ENCODE measurements around the gene TANGO2. TPM values are rescaled to one million over a fixed set of nuclear protein-coding genes. Genes with fewer than 3 reads are reported as not detected.

The TANGO2 gene
- polyA plus RNA-seq, 1 donor from 2014 or later, result 12.7 TPM

DNA sequence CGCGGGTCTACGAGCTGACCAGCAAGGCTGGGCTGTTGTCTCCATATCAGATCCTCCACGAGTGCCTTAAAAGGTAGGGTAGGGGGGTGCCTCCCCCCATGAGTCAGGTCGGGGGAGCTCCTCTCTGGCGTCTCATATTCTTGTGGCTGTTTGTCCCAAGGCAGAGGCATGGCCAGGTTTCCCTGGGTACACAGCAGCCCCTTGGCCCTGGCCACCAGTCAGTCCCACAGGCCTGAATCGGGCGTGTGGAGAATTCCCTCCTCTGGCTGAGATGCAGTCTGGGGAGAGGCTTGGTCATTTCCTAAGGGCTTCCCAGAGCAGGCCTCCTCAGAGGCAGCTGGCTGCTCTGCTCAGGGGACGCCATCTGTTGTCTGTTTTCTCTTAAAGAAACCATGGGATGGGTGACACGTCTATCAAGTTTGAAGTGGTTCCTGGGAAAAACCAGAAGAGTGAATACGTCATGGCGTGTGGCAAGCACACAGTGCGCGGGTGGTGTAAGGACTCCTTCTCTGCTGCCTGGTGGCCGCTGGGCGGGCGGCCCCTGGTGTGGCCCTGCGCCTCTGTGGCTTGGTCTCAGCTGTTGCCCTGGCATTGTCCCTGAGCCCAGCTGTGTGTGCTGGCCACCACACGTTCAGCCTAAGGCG is 85.4 kb downstream of the TANGO2 start:
- Histone ChIP-seq H3K9me2 (ENCODE audit: insufficient read depth, low read length) (no peaks in the 10 kb centered on the region), H3K27ac (ENCODE audit: low read length) (no peak overlapping the region), H3K4me2 (ENCODE audit: low read length) (no peak overlapping the region), H3K9me3 (ENCODE audit: low read length) (no peaks in the 10 kb centered on the region), H3K27me3 (ENCODE audit: insufficient read depth, low read depth, low read length) (no peaks in the 10 kb centered on the region), H3K9ac (ENCODE audit: low read length) (no peak overlapping the region), H4K20me1 (ENCODE audit: insufficient read depth) (peaks cover 6% of the 10 kb centered on the region), H3K79me2 (replicated peaks; ENCODE audit: insufficient read depth, low read length) (peaks cover 5% of the 10 kb centered on the region), H3K4me3 (ENCODE audit: low read length) (no peak overlapping the region), H2AFZ (ENCODE audit: low read depth, low read length) (no peak overlapping the region), H3K36me3 (ENCODE audit: insufficient read depth, low read length) (peaks cover 13% of the 10 kb centered on the region), H3F3A (ENCODE audit: insufficient read depth, low read length, poor library complexity, severe bottlenecking) (no peaks in the 10 kb centered on the region)
- no peak for TF ChIP-seq POLR2AphosphoS5 (IDR thresholded peaks at IDR 0.05)
- TF ChIP-seq RAD21 (conservative IDR thresholded peaks at IDR 0.05), result no peak
- TF ChIP-seq, protein P1, sequence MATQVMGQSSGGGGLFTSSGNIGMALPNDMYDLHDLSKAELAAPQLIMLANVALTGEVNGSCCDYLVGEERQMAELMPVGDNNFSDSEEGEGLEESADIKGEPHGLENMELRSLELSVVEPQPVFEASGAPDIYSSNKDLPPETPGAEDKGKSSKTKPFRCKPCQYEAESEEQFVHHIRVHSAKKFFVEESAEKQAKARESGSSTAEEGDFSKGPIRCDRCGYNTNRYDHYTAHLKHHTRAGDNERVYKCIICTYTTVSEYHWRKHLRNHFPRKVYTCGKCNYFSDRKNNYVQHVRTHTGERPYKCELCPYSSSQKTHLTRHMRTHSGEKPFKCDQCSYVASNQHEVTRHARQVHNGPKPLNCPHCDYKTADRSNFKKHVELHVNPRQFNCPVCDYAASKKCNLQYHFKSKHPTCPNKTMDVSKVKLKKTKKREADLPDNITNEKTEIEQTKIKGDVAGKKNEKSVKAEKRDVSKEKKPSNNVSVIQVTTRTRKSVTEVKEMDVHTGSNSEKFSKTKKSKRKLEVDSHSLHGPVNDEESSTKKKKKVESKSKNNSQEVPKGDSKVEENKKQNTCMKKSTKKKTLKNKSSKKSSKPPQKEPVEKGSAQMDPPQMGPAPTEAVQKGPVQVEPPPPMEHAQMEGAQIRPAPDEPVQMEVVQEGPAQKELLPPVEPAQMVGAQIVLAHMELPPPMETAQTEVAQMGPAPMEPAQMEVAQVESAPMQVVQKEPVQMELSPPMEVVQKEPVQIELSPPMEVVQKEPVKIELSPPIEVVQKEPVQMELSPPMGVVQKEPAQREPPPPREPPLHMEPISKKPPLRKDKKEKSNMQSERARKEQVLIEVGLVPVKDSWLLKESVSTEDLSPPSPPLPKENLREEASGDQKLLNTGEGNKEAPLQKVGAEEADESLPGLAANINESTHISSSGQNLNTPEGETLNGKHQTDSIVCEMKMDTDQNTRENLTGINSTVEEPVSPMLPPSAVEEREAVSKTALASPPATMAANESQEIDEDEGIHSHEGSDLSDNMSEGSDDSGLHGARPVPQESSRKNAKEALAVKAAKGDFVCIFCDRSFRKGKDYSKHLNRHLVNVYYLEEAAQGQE (IDR thresholded peaks at IDR 0.05; ENCODE audit: borderline replicate concordance), result no peak
- TF ChIP-seq EP300 (conservative IDR thresholded peaks at IDR 0.05; ENCODE audit: poor library complexity, severe bottlenecking), result no peak
- no peak for TF ChIP-seq MXI1 (conservative IDR thresholded peaks at IDR 0.05; ENCODE audit: poor library complexity, severe bottlenecking)
- TF ChIP-seq EZH2 (IDR thresholded peaks at IDR 0.05; ENCODE audit: borderline replicate concordance, insufficient read depth, low read length, poor library complexity, severe bottlenecking), result no peak
- TF ChIP-seq SMC3 (conservative IDR thresholded peaks at IDR 0.05; ENCODE audit: poor library complexity), result no peak
- no peak for TF ChIP-seq TAF1 (IDR thresholded peaks at IDR 0.05; ENCODE audit: low read depth)
- no peak for TF ChIP-seq CTCF (IDR thresholded peaks at IDR 0.05; ENCODE audit: poor library complexity, severe bottlenecking)

DNA sequence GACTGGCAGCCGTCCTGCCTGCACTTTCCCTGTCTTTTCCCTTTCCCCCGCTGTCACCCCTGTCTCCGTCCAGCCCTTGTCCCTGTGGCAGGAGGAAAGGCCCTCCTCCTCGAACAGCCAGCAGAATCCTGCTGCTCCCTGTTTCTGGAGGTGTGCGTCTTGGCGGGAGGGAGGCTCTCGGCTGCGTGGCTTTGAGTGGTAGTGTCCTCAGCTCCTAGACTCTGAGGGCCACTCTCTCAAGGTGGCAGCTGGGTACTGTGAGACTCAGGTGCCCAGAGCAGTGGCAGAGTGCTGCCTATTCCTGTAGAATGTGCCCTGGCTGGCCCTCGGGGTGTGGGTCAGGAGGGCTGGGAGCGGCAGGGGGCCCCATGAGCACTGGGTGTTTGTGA is 85.9 kb downstream of the TANGO2 start:
- Histone ChIP-seq H2AFZ (ENCODE audit: low read depth, low read length) (no peak overlapping the region), H3K9me3 (ENCODE audit: low read length) (no peaks in the 10 kb centered on the region), H4K20me1 (ENCODE audit: insufficient read depth) (peaks cover 6% of the 10 kb centered on the region), H3K36me3 (ENCODE audit: insufficient read depth, low read length) (peaks cover 13% of the 10 kb centered on the region), H3F3A (ENCODE audit: insufficient read depth, low read length, poor library complexity, severe bottlenecking) (no peaks in the 10 kb centered on the region), H3K9ac (ENCODE audit: low read length) (no peak overlapping the region), H3K4me2 (ENCODE audit: low read length) (no peak overlapping the region), H3K79me2 (replicated peaks; ENCODE audit: insufficient read depth, low read length) (peaks cover 5% of the 10 kb centered on the region), H3K27me3 (ENCODE audit: insufficient read depth, low read depth, low read length) (no peaks in the 10 kb centered on the region), H3K9me2 (ENCODE audit: insufficient read depth, low read length) (no peaks in the 10 kb centered on the region), H3K4me3 (ENCODE audit: low read length) (no peak overlapping the region), H3K27ac (ENCODE audit: low read length) (no peak overlapping the region)
- TF ChIP-seq EZH2 (IDR thresholded peaks at IDR 0.05; ENCODE audit: borderline replicate concordance, insufficient read depth, low read length, poor library complexity, severe bottlenecking) (no peak), EP300 (conservative IDR thresholded peaks at IDR 0.05; ENCODE audit: poor library complexity, severe bottlenecking) (no peak), SMC3 (conservative IDR thresholded peaks at IDR 0.05; ENCODE audit: poor library complexity) (no peak), POLR2AphosphoS5 (IDR thresholded peaks at IDR 0.05) (no peak), TAF1 (IDR thresholded peaks at IDR 0.05; ENCODE audit: low read depth) (no peak), CTCF (IDR thresholded peaks at IDR 0.05; ENCODE audit: poor library complexity, severe bottlenecking) (no peak), MXI1 (conservative IDR thresholded peaks at IDR 0.05; ENCODE audit: poor library complexity, severe bottlenecking) (no peak), RAD21 (conservative IDR thresholded peaks at IDR 0.05) (no peak)
- TF ChIP-seq, protein P1 (IDR thresholded peaks at IDR 0.05; ENCODE audit: borderline replicate concordance), result no peak

Measured in neural cell (in vitro differentiated cells).